Measurements from ENCODE around the gene TMPRSS4. TPM values are rescaled to one million over a fixed set of nuclear protein-coding genes. Genes with fewer than 3 reads are reported as not detected.
A peak's percentile ranks its signal among the peaks of the same experiment; 100 is the strongest.

The TMPRSS4 gene
- total RNA-seq, 1 experiment from 2014 or later: 1.4 TPM

GRCh38 chr11:118136341-118136740, 59.5 kb downstream of the TMPRSS4 start:
- CTCF ChIA-PET: no interaction called here
- H3K4me1 Mint-ChIP-seq: peaks cover 6% of the 10 kb centered on the region
- POLR2A ChIA-PET: no interaction called here
- no peak overlapping the region for H3K4me3 Mint-ChIP-seq
- H3K9me3 Mint-ChIP-seq: no peaks in the 10 kb centered on the region
- H3K27me3 Mint-ChIP-seq (ENCODE audit: low read depth): no peaks in the 10 kb centered on the region; the same call in 1 of the 2 replicates
- no peak overlapping the region for H3K27ac Mint-ChIP-seq
- TF ChIP-seq FOXP1 (CRISPR knock-in tag; IDR thresholded peaks at IDR 0.05; ENCODE audit: borderline replicate concordance) (no peak), ZNF671 (CRISPR knock-in tag; IDR thresholded peaks at IDR 0.05) (no peak), EMX1 (CRISPR knock-in tag; IDR thresholded peaks at IDR 0.05) (no peak), TEAD1 (CRISPR knock-in tag; IDR thresholded peaks at IDR 0.05) (no peak), ZNF317 (CRISPR knock-in tag; IDR thresholded peaks at IDR 0.05; ENCODE audit: borderline replicate concordance, low read depth) (no peak), PREB (CRISPR knock-in tag; IDR thresholded peaks at IDR 0.05; ENCODE audit: borderline replicate concordance) (no peak)
- DNase-seq (ENCODE audit: low spot score) (no peak), ATAC-seq (no peak)
- no peaks in the 10 kb centered on the region for H3K36me3 Mint-ChIP-seq

GRCh38 chr11:118136801-118137200, 59.9 kb downstream of the TMPRSS4 start:
- no peak overlapping the region for H3K27ac Mint-ChIP-seq
- ATAC-seq: no peak
- H3K27me3 Mint-ChIP-seq (ENCODE audit: low read depth): no peaks in the 10 kb centered on the region; the same call in 1 of the 2 replicates
- H3K36me3 Mint-ChIP-seq: no peaks in the 10 kb centered on the region
- DNase-seq (ENCODE audit: low spot score): no peak
- ChIA-PET CTCF (no interaction called here), POLR2A (interaction anchor here (0.5 kb wide), 1 partner anchor 279 kb away, joined by 4 read pairs; no protein-coding TSS in a partner anchor)
- no peak overlapping the region for H3K4me3 Mint-ChIP-seq
- no peaks in the 10 kb centered on the region for H3K9me3 Mint-ChIP-seq
- H3K4me1 Mint-ChIP-seq: peaks cover 6% of the 10 kb centered on the region
- TF ChIP-seq ATF6 (CRISPR knock-in tag; IDR thresholded peaks at IDR 0.05): no peak
- no peak for TF ChIP-seq IRF1 (CRISPR knock-in tag; IDR thresholded peaks at IDR 0.05)

GRCh38 chr11:118138839-118139420, 62.1 kb downstream of the TMPRSS4 start:
- H3K9me3 Mint-ChIP-seq: no peaks in the 10 kb centered on the region
- H3K27me3 Mint-ChIP-seq (ENCODE audit: low read depth): peaks cover 11% of the 10 kb centered on the region
- H3K27ac Mint-ChIP-seq: no peak overlapping the region
- no peak overlapping the region for H3K4me3 Mint-ChIP-seq
- ChIA-PET POLR2A (interaction anchor here (0.6 kb wide), 1 partner anchor 545 kb away, joined by 3 read pairs; no protein-coding TSS in a partner anchor), CTCF (interaction anchor here (1.0 to 1.6 kb wide), 4 partner anchors 59 to 331 kb away, joined by 3 to 4 read pairs (median 4); no protein-coding TSS in a partner anchor)
- peaks cover 9% of the 10 kb centered on the region for H3K4me1 Mint-ChIP-seq
- peak; percentile 68 for ATAC-seq
- H3K36me3 Mint-ChIP-seq: no peaks in the 10 kb centered on the region
- no peak for DNase-seq (ENCODE audit: low spot score)
- TF ChIP-seq ZSCAN18 (CRISPR knock-in tag; IDR thresholded peaks at IDR 0.05) (no peak), ZNF263 (CRISPR knock-in tag; IDR thresholded peaks at IDR 0.05; ENCODE audit: low read depth) (no peak), MXD4 (CRISPR knock-in tag; IDR thresholded peaks at IDR 0.05; ENCODE audit: borderline replicate concordance) (no peak), ZNF219 (CRISPR knock-in tag; IDR thresholded peaks at IDR 0.05; ENCODE audit: borderline replicate concordance) (no peak), HMGXB4 (CRISPR knock-in tag; IDR thresholded peaks at IDR 0.05) (no peak), USF1 (CRISPR knock-in tag; IDR thresholded peaks at IDR 0.05) (no peak), ZBTB21 (CRISPR knock-in tag; IDR thresholded peaks at IDR 0.05; ENCODE audit: borderline replicate concordance) (no peak), ZNF317 (CRISPR knock-in tag; IDR thresholded peaks at IDR 0.05; ENCODE audit: borderline replicate concordance, low read depth) (no peak), GTF2I (CRISPR knock-in tag; conservative IDR thresholded peaks at IDR 0.05) (no peak), IRF2 (CRISPR knock-in tag; IDR thresholded peaks at IDR 0.05; ENCODE audit: borderline replicate concordance, low read depth) (no peak), HMGA2 (CRISPR knock-in tag; IDR thresholded peaks at IDR 0.05) (no peak), SMAD3 (CRISPR knock-in tag; IDR thresholded peaks at IDR 0.05; ENCODE audit: borderline replicate concordance) (no peak), ELF4 (CRISPR knock-in tag; IDR thresholded peaks at IDR 0.05; ENCODE audit: low read depth) (no peak), AR (CRISPR knock-in tag; IDR thresholded peaks at IDR 0.05) (no peak)

All from WTC11 (cell line).